Liver (tissue), 4 donors: ENCODE data around the gene NEUROD4. TPM values are rescaled to one million over a fixed set of nuclear protein-coding genes. Genes with fewer than 3 reads are reported as not detected.

Source experiments
- polyA plus RNA-seq, 2 donors: library from polyadenylated mRNA; stranded (reverse) in 1 of 2; unstranded in 1 of 2; fragments of 200-250 nt in 1 of 2; fragments of >200 nt in 1 of 2; fragmentation: Nextera tagmentation in 1 of 2; extraction: Ambion mirVana in 1 of 2; gene quantifications; one replicate each; pipeline versions ENCODE4 v1.2.1 to v1.2.3, GENCODE V29; 2013 to 2015
- total RNA-seq, 2 donors: library from RNA; depleted of rRNA; stranded (reverse); fragments of >200 nt; gene quantifications; one replicate each; pipeline ENCODE4 v1.2.3, GENCODE V29; 2014
- donor health status: healthy.
- donor health status: healthy.
- donor health status: healthy.

The NEUROD4 gene
- total and polyA plus RNA-seq, 4 donors = not detected

Other genes with a start within 250 kb of the NEUROD4 start
- not detected for gene MUCL1, start 165.5 kb upstream of the NEUROD4 start, total RNA-seq
- not detected for gene MUCL1, start 165.5 kb upstream of the NEUROD4 start, polyA plus RNA-seq
- gene TESPA1, start 35.2 kb upstream of the NEUROD4 start, total RNA-seq = 1 to 10 TPM in 1 of 2 donors, under 1 TPM in 1; 0.50 to 3.2 TPM
- under 1 TPM; 0.10 to 0.35 TPM for gene TESPA1, start 35.2 kb upstream of the NEUROD4 start, polyA plus RNA-seq
- not detected for gene OR9K2, start 106.4 kb downstream of the NEUROD4 start, total RNA-seq
- gene OR9K2, start 106.4 kb downstream of the NEUROD4 start, polyA plus RNA-seq = not detected
- gene OR10A7, start 201.1 kb downstream of the NEUROD4 start, total RNA-seq = not detected
- not detected for gene OR10A7, start 201.1 kb downstream of the NEUROD4 start, polyA plus RNA-seq
- gene OR6C74, start 224.6 kb downstream of the NEUROD4 start, total RNA-seq = not detected
- gene OR6C74, start 224.6 kb downstream of the NEUROD4 start, polyA plus RNA-seq = not detected